Hepatocyte (in vitro differentiated cells): ENCODE results near the gene SERTAD2. TPM values are rescaled to one million over a fixed set of nuclear protein-coding genes. Genes with fewer than 3 reads are reported as not detected.

Experiments used
- DNase-seq: peaks from one replicate; pipeline ENCODE4 v3.0.0-alpha.2; 2016; ENCODE audit warnings: low spot score
- H2AFZ ChIP-seq: fragments of 200-600 bp; sonication (generic); 2 replicates; pipeline ENCODE4 v1.6.0; 2016; ENCODE audit warnings: antibody characterized with exemption, mild to moderate bottlenecking
- H3K27ac ChIP-seq: fragments of 200-600 bp; sonication (generic); 2 replicates; pipeline ENCODE4 v1.5.1; 2016; ENCODE audit warnings: mild to moderate bottlenecking
- H3K27me3 ChIP-seq: fragments of 200-600 bp; sonication (generic); 2 replicates; pipeline ENCODE4 v1.6.1; 2016
- H3K36me3 ChIP-seq: fragments of 200-600 bp; sonication (generic); replicated peaks from 2 replicates; pipeline ENCODE4 v1.5.1; 2016; ENCODE audit warnings: low read depth; ENCODE audit not compliant: insufficient read depth
- H3K4me1 ChIP-seq: fragments of 200-600 bp; sonication (generic); 2 replicates; pipeline ENCODE4 v1.5.1; 2016; ENCODE audit warnings: mild to moderate bottlenecking, moderate library complexity; ENCODE audit not compliant: insufficient read depth
- H3K4me2 ChIP-seq: fragments of 200-600 bp; sonication (generic); 2 replicates; pipeline ENCODE4 v1.6.0; 2016
- H3K4me3 ChIP-seq: fragments of 200-600 bp; sonication (generic); 2 replicates; pipeline ENCODE4 v1.5.1; 2016; ENCODE audit warnings: mild to moderate bottlenecking
- H3K79me2 ChIP-seq: fragments of 200-600 bp; sonication (generic); 2 replicates; pipeline ENCODE4 v1.6.0; 2017; ENCODE audit warnings: mild to moderate bottlenecking
- H3K9me2 ChIP-seq: fragments of 200-600 bp; sonication (generic); replicated peaks from 2 replicates; pipeline ENCODE4 v1.6.0; 2017; ENCODE audit warnings: mild to moderate bottlenecking; ENCODE audit not compliant: insufficient read depth
- H3K9me3 ChIP-seq: fragments of 200-600 bp; sonication (generic); 2 replicates; pipeline ENCODE4 v1.5.1; 2016; ENCODE audit warnings: low read depth, mild to moderate bottlenecking
- H4K20me1 ChIP-seq: fragments of 200-600 bp; sonication (generic); 2 replicates; pipeline ENCODE4 v1.6.0; 2016; ENCODE audit warnings: mild to moderate bottlenecking; ENCODE audit not compliant: insufficient read depth, poor library complexity, severe bottlenecking
- EZH2 ChIP-seq: fragments of 200-600 bp; sonication (generic); IDR thresholded peaks from 2 replicates; pipeline ENCODE4 v1.6.1; 2016; ENCODE audit warnings: antibody characterized with exemption, mild to moderate bottlenecking, borderline replicate concordance
- EZH2phosphoT487 ChIP-seq: fragments of 200-600 bp; sonication (generic); IDR thresholded peaks from one replicate; pipeline ENCODE4 v1.6.1; 2018; ENCODE audit warnings: antibody characterized with exemption, mild to moderate bottlenecking, low read depth, moderate library complexity; ENCODE audit not compliant: unreplicated experiment, severe bottlenecking
- WGBS: methylation state at CpG from one replicate; pipeline ENCODE4 v1.1.6; 2016; ENCODE audit warnings: low lambda C conversion rate; ENCODE audit errors: missing lambda C conversion rate; 5-methylcytosine and 5-hydroxymethylcytosine counted together
- polyA plus RNA-seq: library from polyadenylated mRNA; unstranded; fragments of >200 nt; fragmentation: Nextera tagmentation; extraction: Ambion mirVana; gene quantifications from 2 replicates; pipeline ENCODE4 v1.2.1, GENCODE V29; 2016
- total RNA-seq: library from RNA; depleted of rRNA; stranded (reverse); fragments of >200 nt; gene quantifications from 2 replicates; pipeline ENCODE4 v1.2.3, GENCODE V29; 2014
- TF ChIP-seq, protein P1 (sequence below): fragments of 200-600 bp; sonication (generic); IDR thresholded peaks from 2 replicates; pipeline ENCODE4 v1.5.1; 2016; ENCODE audit warnings: antibody characterized with exemption, mild to moderate bottlenecking; ENCODE audit not compliant: poor library complexity

SERTAD2 gene
- total and polyA plus RNA-seq, 2 experiments from 2014 or later: 13.8 to 23.8 TPM

DNA sequence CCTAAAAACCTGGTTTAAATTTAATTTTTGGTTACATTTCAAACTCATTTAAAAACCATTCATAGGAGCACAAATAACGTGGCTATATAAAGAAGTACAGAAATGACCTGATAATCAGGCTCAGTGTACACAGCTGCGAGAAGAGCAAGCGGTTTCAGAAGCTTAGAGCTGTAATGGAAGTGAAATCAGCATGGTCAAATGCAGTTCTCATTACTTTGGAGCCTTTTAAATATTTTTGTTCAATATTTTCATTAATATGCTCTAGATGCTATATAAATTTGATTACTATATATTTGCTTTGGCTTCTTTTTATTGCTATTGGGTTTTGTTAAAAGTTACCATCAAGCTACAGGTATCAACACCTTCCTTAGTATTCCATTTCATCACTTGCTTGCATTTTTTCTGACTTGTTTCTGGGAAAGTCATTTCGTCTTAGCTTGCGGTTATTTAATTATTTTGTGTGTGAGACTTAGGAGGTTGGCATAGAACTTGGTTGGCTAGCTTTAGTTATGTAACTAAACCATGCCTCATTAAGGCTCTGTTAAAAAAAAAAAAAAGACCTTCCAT is 70.9 kb downstream of the SERTAD2 start:
- TF ChIP-seq, protein P1, sequence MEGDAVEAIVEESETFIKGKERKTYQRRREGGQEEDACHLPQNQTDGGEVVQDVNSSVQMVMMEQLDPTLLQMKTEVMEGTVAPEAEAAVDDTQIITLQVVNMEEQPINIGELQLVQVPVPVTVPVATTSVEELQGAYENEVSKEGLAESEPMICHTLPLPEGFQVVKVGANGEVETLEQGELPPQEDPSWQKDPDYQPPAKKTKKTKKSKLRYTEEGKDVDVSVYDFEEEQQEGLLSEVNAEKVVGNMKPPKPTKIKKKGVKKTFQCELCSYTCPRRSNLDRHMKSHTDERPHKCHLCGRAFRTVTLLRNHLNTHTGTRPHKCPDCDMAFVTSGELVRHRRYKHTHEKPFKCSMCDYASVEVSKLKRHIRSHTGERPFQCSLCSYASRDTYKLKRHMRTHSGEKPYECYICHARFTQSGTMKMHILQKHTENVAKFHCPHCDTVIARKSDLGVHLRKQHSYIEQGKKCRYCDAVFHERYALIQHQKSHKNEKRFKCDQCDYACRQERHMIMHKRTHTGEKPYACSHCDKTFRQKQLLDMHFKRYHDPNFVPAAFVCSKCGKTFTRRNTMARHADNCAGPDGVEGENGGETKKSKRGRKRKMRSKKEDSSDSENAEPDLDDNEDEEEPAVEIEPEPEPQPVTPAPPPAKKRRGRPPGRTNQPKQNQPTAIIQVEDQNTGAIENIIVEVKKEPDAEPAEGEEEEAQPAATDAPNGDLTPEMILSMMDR: no peak
- TF ChIP-seq EZH2 (no peak), EZH2phosphoT487 (no peak)
- Histone ChIP-seq H3K79me2 (no peaks in the 10 kb centered on the region), H3K4me3 (no peak overlapping the region), H3K27ac (no peak overlapping the region), H3K4me1 (no peaks in the 10 kb centered on the region), H3K36me3 (peaks cover 3% of the 10 kb centered on the region), H3K9me3 (no peaks in the 10 kb centered on the region), H2AFZ (no peak overlapping the region), H3K9me2 (no peaks in the 10 kb centered on the region), H3K27me3 (no peaks in the 10 kb centered on the region), H4K20me1 (no peaks in the 10 kb centered on the region), H3K4me2 (no peak overlapping the region)
- DNase-seq: no peak
- 86% methylated on average over 5 of the region's 5 CpGs for WGBS

- no peak overlapping the region for H3K4me3 ChIP-seq
- DNase-seq: no peak
- 93% methylated on average over 1 of the region's 1 CpG for WGBS
- H3K9me2 ChIP-seq: no peaks in the 10 kb centered on the region
- no peaks in the 10 kb centered on the region for H3K79me2 ChIP-seq
- H3K4me2 ChIP-seq: no peak overlapping the region
- H3K27me3 ChIP-seq: no peaks in the 10 kb centered on the region
- H3K27ac ChIP-seq: no peak overlapping the region
- no peak overlapping the region for H2AFZ ChIP-seq
- TF ChIP-seq EZH2phosphoT487 (no peak), EZH2 (no peak)
- TF ChIP-seq, protein P1: no peak
- H3K36me3 ChIP-seq: peaks cover 3% of the 10 kb centered on the region
- no peaks in the 10 kb centered on the region for H3K9me3 ChIP-seq
- H4K20me1 ChIP-seq: no peaks in the 10 kb centered on the region
- H3K4me1 ChIP-seq: no peaks in the 10 kb centered on the region
Measured at GRCh38 chr2:64581777-64582539, 71.8 kb downstream of the SERTAD2 start.

Other genes starting within 250 kb of the SERTAD2 start
- gene LGALSL, start 199.8 kb downstream of the SERTAD2 start, total RNA-seq: 28.1 and 30.7 TPM in 2 replicates
- 27.9 and 44.6 TPM in 2 replicates for gene LGALSL, start 199.8 kb downstream of the SERTAD2 start, polyA plus RNA-seq
- gene AFTPH, start 129.6 kb downstream of the SERTAD2 start, total RNA-seq: 44.7 and 50.9 TPM in 2 replicates
- gene AFTPH, start 129.6 kb downstream of the SERTAD2 start, polyA plus RNA-seq: 11.8 and 12.0 TPM in 2 replicates